Fibroblast of gingiva (primary cell): Measurements from ENCODE around the gene MKS1.

Experiments
- DNase-seq: peaks from one replicate; pipeline ENCODE4 v3.0.0-alpha.2; 2011; ENCODE audit warnings: low read depth

Gene MKS1

GRCh38 chr17:58219007-58219788 is at the start of gene MKS1:
TSS of gene MKS1 (minus strand) at chr17:58219255. CDS start at chr17:58219230, 25 bp downstream.
- peak; percentile 89 for DNase-seq

- no peak for DNase-seq
Measured at GRCh38 chr17:58268326-58268725, 49.3 kb upstream of the MKS1 start.

- DNase-seq: no peak
Measured at GRCh38 chr17:58267347-58268324, 48.6 kb upstream of the MKS1 start.

GRCh38 chr17:58265902-58266875 is 47.1 kb upstream of the MKS1 start:
- no peak for DNase-seq

GRCh38 chr17:58265271-58265670 is 46.2 kb upstream of the MKS1 start:
- no peak for DNase-seq

GRCh38 chr17:58264407-58265103 is 45.5 kb upstream of the MKS1 start:
- DNase-seq: no peak

GRCh38 chr17:58263773-58264172 is 44.7 kb upstream of the MKS1 start:
- no peak for DNase-seq

GRCh38 chr17:58262149-58262548 is 43.1 kb upstream of the MKS1 start:
- no peak for DNase-seq

GRCh38 chr17:58254803-58255202 is 35.7 kb upstream of the MKS1 start:
- DNase-seq: no peak

GRCh38 chr17:58253082-58253481 is 34.0 kb upstream of the MKS1 start:
- DNase-seq: no peak

- no peak for DNase-seq
Measured at GRCh38 chr17:58252141-58252540, 33.1 kb upstream of the MKS1 start.

GRCh38 chr17:58250344-58251011 is 31.4 kb upstream of the MKS1 start:
- DNase-seq: no peak

GRCh38 chr17:58249270-58250133 is 30.4 kb upstream of the MKS1 start:
- peak; percentile 27 for DNase-seq

GRCh38 chr17:58248955-58249269 is 29.9 kb upstream of the MKS1 start:
- DNase-seq: no peak

GRCh38 chr17:58247511-58248363 is 28.7 kb upstream of the MKS1 start:
- DNase-seq: no peak

GRCh38 chr17:58246781-58247180 is 27.7 kb upstream of the MKS1 start:
- DNase-seq: no peak

GRCh38 chr17:58246104-58246740 is 27.2 kb upstream of the MKS1 start:
- DNase-seq: no peak

- DNase-seq: no peak
Measured at GRCh38 chr17:58245428-58246103, 26.5 kb upstream of the MKS1 start.
